Spleen (tissue), 11 donors: Measurements from ENCODE around the gene IQSEC1. TPM values are rescaled to one million over a fixed set of nuclear protein-coding genes. Genes with fewer than 3 reads are reported as not detected.

Experiments
- DNase-seq: peaks from one replicate; pipeline ENCODE4 v3.0.0-alpha.2; 2020
- H3K27ac ChIP-seq, 8 donors: fragments of 200-600 bp; sonication (generic) in 7 of 8; 1 replicate in 4 of 8; 2 replicates in 4 of 8; pipeline versions ENCODE4 v1.5.0 to v1.8.0; 2016 to 2021; ENCODE audit warnings: inconsistent platforms in 4 of 8, mild to moderate bottlenecking in 4 of 8, moderate library complexity in 1 of 8
- H3K27me3 ChIP-seq, 7 donors: fragments of 200-600 bp; sonication (generic) in 6 of 7; replicated peaks in 1 of 7; 1 replicate in 4 of 7; 2 replicates in 3 of 7; pipeline versions ENCODE4 v1.5.0 to v1.8.0; 2016 to 2021; ENCODE audit warnings: inconsistent platforms in 3 of 7, mild to moderate bottlenecking in 1 of 7
- H3K36me3 ChIP-seq, 6 donors: fragments of 200-600 bp; sonication (generic) in 5 of 6; 1 replicate in 4 of 6; 2 replicates in 2 of 6; pipeline versions ENCODE4 v1.5.0 to v1.8.0; 2016 to 2021; ENCODE audit warnings: inconsistent platforms in 2 of 6
- H3K4me1 ChIP-seq, 6 donors: fragments of 200-600 bp; sonication (generic) in 5 of 6; 1 replicate in 3 of 6; 2 replicates in 3 of 6; pipeline versions ENCODE4 v1.5.0 to v1.8.0; 2016 to 2021; ENCODE audit warnings: inconsistent platforms in 3 of 6
- H3K4me3 ChIP-seq, 8 donors: fragments of 200-600 bp; sonication (generic) in 7 of 8; 1 replicate in 4 of 8; 2 replicates in 4 of 8; pipeline versions ENCODE4 v1.5.0 to v1.8.0; 2016 to 2021; ENCODE audit warnings: inconsistent platforms in 4 of 8, mild to moderate bottlenecking in 4 of 8, moderate library complexity in 2 of 8
- H3K9me3 ChIP-seq, 8 donors: fragments of 200-600 bp; sonication (generic) in 7 of 8; 1 replicate in 4 of 8; 2 replicates in 4 of 8; pipeline versions ENCODE4 v1.5.0 to v1.8.0; 2016 to 2021; ENCODE audit warnings: inconsistent platforms in 4 of 8
- CTCF ChIP-seq, 11 experiments: fragments of 200-600 bp in 7 of 11; fragments of 450-650 bp in 4 of 11; sonication (generic) in 4 of 11; IDR thresholded peaks in 8 of 11; conservative IDR thresholded peaks in 3 of 11; 1 replicate in 7 of 11; 2 replicates in 4 of 11; pipeline versions ENCODE4 v1.4.0 to v1.8.0; 2016 to 2021; ENCODE audit warnings: antibody characterized with exemption in 11 of 11, inconsistent platforms in 4 of 11, mild to moderate bottlenecking in 1 of 11
- POLR2A ChIP-seq, 3 donors: fragments of 450-650 bp; IDR thresholded peaks; one replicate each; pipeline ENCODE4 v1.5.1; 2017; ENCODE audit warnings: antibody characterized with exemption in 3 of 3, mild to moderate bottlenecking in 1 of 3
- POLR2AphosphoS5 ChIP-seq, 3 donors: sonication (generic); formaldehyde crosslinking; IDR thresholded peaks; one replicate each; pipeline ENCODE4 v1.5.1; 2017; ENCODE audit warnings: antibody characterized with exemption in 3 of 3
- WGBS, 5 donors: extraction: QIAGEN DNeasy Blood & Tissue Kit in 3 of 5; methylation state at CpG; one replicate each; pipeline versions ENCODE4 v1.1.5 to v1.1.7; 2013 to 2018; 5-methylcytosine and 5-hydroxymethylcytosine counted together
- intact Hi-C: fragments of 100-400 bp; cut with DNase I; formaldehyde crosslinking; loops from one replicate; pipeline ENCODE4 v1.15.0; 2023; ENCODE audit warnings: low total_unique reads
- polyA plus RNA-seq, 3 donors: library from polyadenylated mRNA; stranded (reverse); fragments of 200-250 nt; gene quantifications; one replicate each; pipeline ENCODE4 v1.2.1, GENCODE V29; 2013
- total RNA-seq, 7 donors: library from RNA; depleted of rRNA in 3 of 7; stranded (reverse); fragments of >200 nt in 3 of 7; fragmentation: NEBNext Ultra II Directional in 4 of 7; extraction: Animal tissue kit (Norgen Biotek cat#: 25700) in 4 of 7; gene quantifications; one replicate each; pipeline versions ENCODE4 v1.1.0 to v1.2.1, GENCODE V29; 2016 to 2021
- donor health status: healthy with polysubstance abuse.
- donor health status: DM: no; HTN: no; CAD: no; lungs with moderate emphysema.
- donor health status: DM: no; HTN: no; CAD: no.
- donor health status: Bipolar disorder and iron deficiency.
- donor health status: healthy.
- donor health status: DM: no; HTN: no; CAD: no.
- donor health status: DM: yes; HTN: yes; CAD: no.

Gene IQSEC1
- total and polyA plus RNA-seq, 10 donors = 23.0 to 170 (median 116) TPM

- DNase-seq = no peak
- TF ChIP-seq POLR2A (IDR thresholded peaks at IDR 0.05) = no peak
- no peak for TF ChIP-seq POLR2AphosphoS5 (IDR thresholded peaks at IDR 0.05)
- TF ChIP-seq CTCF (IDR thresholded peaks at IDR 0.05 in 8 of 11, conservative IDR thresholded peaks at IDR 0.05 in 3 of 11) = no peak
- H3K4me3 ChIP-seq = no peak overlapping the region
- no peaks in the 10 kb centered on the region for H3K27me3 ChIP-seq
- no peak overlapping the region for H3K27ac ChIP-seq
- no peaks in the 10 kb centered on the region for H3K36me3 ChIP-seq
- peaks cover 0 to 5% (median 0%) of the 10 kb centered on the region in 6 donors for H3K4me1 ChIP-seq
- intact Hi-C loops = no loop called here
- 85 to 95% (median 91%) methylated on average over 7 of the region's 7 CpGs for WGBS, 5 donors
- H3K9me3 ChIP-seq = no peaks in the 10 kb centered on the region
Measured at GRCh38 chr3:13031621-13032020, 41.6 kb downstream of the IQSEC1 start.

GRCh38 chr3:13030684-13031083 lies 42.5 kb downstream of the IQSEC1 start:
- Histone ChIP-seq H3K36me3 (no peaks in the 10 kb centered on the region), H3K9me3 (no peaks in the 10 kb centered on the region), H3K27ac (no peak overlapping the region), H3K4me1 (peaks cover 0 to 5% (median 0%) of the 10 kb centered on the region in 6 donors), H3K27me3 (no peaks in the 10 kb centered on the region), H3K4me3 (no peak overlapping the region)
- no peak for DNase-seq
- 93 to 96% (median 94%) methylated on average over 9 of the region's 9 CpGs for WGBS, 5 donors
- TF ChIP-seq POLR2AphosphoS5 (IDR thresholded peaks at IDR 0.05) = no peak
- TF ChIP-seq CTCF (IDR thresholded peaks at IDR 0.05 in 8 of 11, conservative IDR thresholded peaks at IDR 0.05 in 3 of 11) = no peak
- no peak for TF ChIP-seq POLR2A (IDR thresholded peaks at IDR 0.05)
- intact Hi-C loops = no loop called here

- no peak overlapping the region for H3K4me3 ChIP-seq
- intact Hi-C loops = no loop called here
- H3K36me3 ChIP-seq = no peaks in the 10 kb centered on the region
- TF ChIP-seq CTCF (IDR thresholded peaks at IDR 0.05 in 8 of 11, conservative IDR thresholded peaks at IDR 0.05 in 3 of 11) = no peak
- no peak for TF ChIP-seq POLR2AphosphoS5 (IDR thresholded peaks at IDR 0.05)
- no peak for TF ChIP-seq POLR2A (IDR thresholded peaks at IDR 0.05)
- WGBS, 5 donors = 63 to 73% (median 68%) methylated on average over 11 of the region's 11 CpGs
- DNase-seq = peak; percentile 55
- H3K4me1 ChIP-seq = peaks cover 0 to 12% (median 2%) of the 10 kb centered on the region in 6 donors
- no peak overlapping the region for H3K27ac ChIP-seq
- H3K9me3 ChIP-seq = no peaks in the 10 kb centered on the region
- H3K27me3 ChIP-seq = no peaks in the 10 kb centered on the region
Measured at GRCh38 chr3:13028010-13028821, 45.0 kb downstream of the IQSEC1 start.

GRCh38 chr3:13027154-13027553 lies 46.1 kb downstream of the IQSEC1 start:
- no peaks in the 10 kb centered on the region for H3K36me3 ChIP-seq
- TF ChIP-seq POLR2AphosphoS5 (IDR thresholded peaks at IDR 0.05) (no peak), POLR2A (IDR thresholded peaks at IDR 0.05) (no peak), CTCF (IDR thresholded peaks at IDR 0.05 in 8 of 11, conservative IDR thresholded peaks at IDR 0.05 in 3 of 11) (no peak)
- H3K4me3 ChIP-seq = no peak overlapping the region
- 89 to 97% (median 94%) methylated on average over 7 of the region's 7 CpGs for WGBS, 5 donors
- H3K27me3 ChIP-seq = no peaks in the 10 kb centered on the region
- H3K4me1 ChIP-seq = peaks cover 0 to 20% (median 11%) of the 10 kb centered on the region in 6 donors
- no peak overlapping the region for H3K27ac ChIP-seq
- peak; percentile 51 for DNase-seq
- intact Hi-C loops = no loop called here
- H3K9me3 ChIP-seq = no peaks in the 10 kb centered on the region
